Measurements from ENCODE around the gene RORC. TPM values are rescaled to one million over a fixed set of nuclear protein-coding genes. Genes with fewer than 3 reads are reported as not detected.
"Not testable (repeated sequence)": the region's sequence is repeated elsewhere in the genome, so short reads cannot be mapped to it uniquely, and the experiment has no call there.

Gene RORC
- under 1 TPM in 1 of 6 donors, not detected in 5; 0.08 TPM for polyA plus RNA-seq (ENCODE audit: low read depth in 6 of 6)

- no peak within 1 kb of the TSS for H3K4me3 Mint-ChIP-seq
- ATAC-seq (ENCODE audit: low read depth in 2 of 2) (no peak), DNase-seq (no peak)
- peak within 1 kb of the TSS in 3 of 6 donors; percentile 9 to 27 (median 26) for H3K27ac Mint-ChIP-seq
- no peaks in the 10 kb centered on the region for H3K9me3 Mint-ChIP-seq
- no peaks in the 10 kb centered on the region for H3K36me3 Mint-ChIP-seq
- H3K27me3 Mint-ChIP-seq = peaks cover 8 to 39% (median 23%) of the 10 kb centered on the region in 3 donors
- H3K4me1 Mint-ChIP-seq = peaks cover 22 to 30% (median 23%) of the 10 kb centered on the region in 3 donors
These were observed at the start of gene RORC for GRCh38 chr1:151831605-151832004. Gene RORC, minus strand, starts transcription at chr1:151831802. Its CDS starts 38 bp downstream, at chr1:151831764.

- ATAC-seq (ENCODE audit: low read depth in 2 of 2) (no peak), DNase-seq (no peak)
- H3K36me3 Mint-ChIP-seq = peaks cover 0 to 16% of the 10 kb centered on the region in 2 donors
- H3K27ac Mint-ChIP-seq = peak overlapping the region in 1 of 6 donors; percentile 7
- no peaks in the 10 kb centered on the region for H3K27me3 Mint-ChIP-seq
- H3K4me3 Mint-ChIP-seq = no peak overlapping the region
- peaks cover 0 to 4% (median 0%) of the 10 kb centered on the region in 3 donors for H3K4me1 Mint-ChIP-seq
- H3K9me3 Mint-ChIP-seq = no peaks in the 10 kb centered on the region
These were observed 44.0 kb upstream of the RORC start for GRCh38 chr1:151875419-151876097.

- not testable (repeated sequence) for H3K27ac Mint-ChIP-seq; H3K9me3 Mint-ChIP-seq; ATAC-seq (ENCODE audit: low read depth in 2 of 2); H3K4me3 Mint-ChIP-seq; DNase-seq; H3K4me1 Mint-ChIP-seq
- H3K36me3 Mint-ChIP-seq = peaks cover 0 to 16% of the 10 kb centered on the region in 2 donors
- peaks cover 6 to 14% (median 8%) of the 10 kb centered on the region in 3 donors for H3K27me3 Mint-ChIP-seq
These were observed 41.2 kb upstream of the RORC start for GRCh38 chr1:151872776-151873175.

DNA sequence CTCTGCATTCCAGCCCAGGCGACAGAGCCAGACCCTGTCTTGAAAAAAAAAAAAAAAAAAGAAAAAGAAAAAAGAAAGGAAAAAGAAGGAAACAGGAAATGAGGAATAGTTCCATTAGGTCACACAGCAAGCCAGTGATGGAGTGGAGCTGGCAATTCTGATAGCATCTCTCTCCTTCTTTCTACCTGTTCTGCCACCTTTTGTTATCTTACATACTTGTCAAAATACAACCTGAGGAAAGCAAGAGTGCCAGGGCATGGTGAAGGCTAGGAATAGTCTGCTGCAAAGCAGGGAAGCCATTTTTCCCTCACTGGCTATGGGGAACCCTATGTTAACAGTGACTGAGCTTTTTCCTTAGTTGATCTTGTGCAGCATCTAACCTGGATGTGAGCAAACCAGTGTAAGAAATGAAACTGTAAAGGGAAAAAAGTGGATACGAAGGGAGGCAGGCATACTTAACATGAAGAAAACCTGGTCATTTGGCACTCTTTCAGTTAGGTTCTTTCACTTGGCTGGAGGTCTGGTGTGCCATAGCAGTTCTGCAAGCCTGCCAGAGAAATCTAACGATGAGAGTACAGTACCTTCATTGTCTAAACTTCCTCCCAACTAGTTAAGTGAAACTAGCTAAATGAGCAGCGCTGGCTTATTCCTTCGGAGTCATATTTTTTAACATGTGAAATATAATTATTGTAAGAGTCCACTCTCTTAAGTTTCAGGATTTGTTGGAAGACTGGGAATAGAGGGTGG, 39.9 kb upstream of the RORC start:
- no peak overlapping the region for H3K27ac Mint-ChIP-seq
- no peak overlapping the region for H3K4me3 Mint-ChIP-seq
- no peak for ATAC-seq (ENCODE audit: low read depth in 2 of 2)

GRCh38 chr1:151868486-151868885, 36.9 kb upstream of the RORC start:
- H3K9me3 Mint-ChIP-seq = no peaks in the 10 kb centered on the region
- no peak overlapping the region for H3K4me3 Mint-ChIP-seq
- peaks cover 20 to 22% (median 21%) of the 10 kb centered on the region in 3 donors for H3K27me3 Mint-ChIP-seq
- no peak for DNase-seq
- H3K27ac Mint-ChIP-seq = no peak overlapping the region
- no peak for ATAC-seq (ENCODE audit: low read depth in 2 of 2)
- H3K4me1 Mint-ChIP-seq = peaks cover 0 to 4% (median 3%) of the 10 kb centered on the region in 3 donors
- H3K36me3 Mint-ChIP-seq = peaks cover 0 to 6% of the 10 kb centered on the region in 2 donors

More for the DNA sequence above, 39.9 kb upstream of the RORC start:
- Mint-ChIP-seq H3K36me3 (peaks cover 0 to 16% of the 10 kb centered on the region in 2 donors), H3K4me1 (peaks cover 0 to 4% (median 3%) of the 10 kb centered on the region in 3 donors), H3K27me3 (peaks cover 12 to 14% (median 14%) of the 10 kb centered on the region in 3 donors), H3K9me3 (no peaks in the 10 kb centered on the region)
- no peak for DNase-seq

DNA sequence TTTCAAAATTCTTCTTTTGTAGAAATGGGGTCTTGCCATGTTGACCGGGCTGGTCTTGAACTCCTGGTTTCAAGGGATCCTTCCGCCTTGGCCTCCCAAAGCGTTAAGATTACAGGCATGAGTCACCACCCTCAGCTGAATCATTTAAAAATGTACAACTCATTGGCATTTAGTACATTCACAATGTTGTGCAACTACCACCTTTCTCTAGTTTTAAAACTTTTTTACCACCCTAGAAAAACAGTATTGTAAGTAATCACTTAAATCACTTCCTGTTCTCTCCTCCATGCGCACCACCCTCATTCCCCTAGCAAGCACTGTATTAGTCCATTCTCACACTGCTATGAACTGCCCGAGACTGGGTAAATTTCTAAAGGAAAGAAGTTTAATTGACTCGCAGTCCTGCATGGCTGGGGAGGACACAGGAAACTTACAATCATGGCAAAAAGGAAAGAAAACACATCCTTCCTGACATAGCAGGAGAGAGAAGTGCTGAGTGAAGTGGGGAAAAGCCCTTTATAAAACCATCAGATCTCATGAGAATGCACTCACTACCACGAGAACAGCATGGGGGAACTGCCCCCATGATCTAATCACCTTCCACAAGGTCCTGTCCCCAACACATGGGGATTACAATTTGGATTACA, 36.3 kb upstream of the RORC start:
- peaks cover 0 to 3% (median under 1%) of the 10 kb centered on the region in 3 donors for H3K4me1 Mint-ChIP-seq
- ATAC-seq (ENCODE audit: low read depth in 2 of 2) = no peak
- H3K27ac Mint-ChIP-seq = no peak overlapping the region

GRCh38 chr1:151867321-151867720, 35.7 kb upstream of the RORC start:
- peaks cover 21 to 31% (median 25%) of the 10 kb centered on the region in 3 donors for H3K27me3 Mint-ChIP-seq
- no peak overlapping the region for H3K4me3 Mint-ChIP-seq
- no peak overlapping the region for H3K27ac Mint-ChIP-seq

More for the DNA sequence above, 36.3 kb upstream of the RORC start:
- Mint-ChIP-seq H3K4me3 (no peak overlapping the region), H3K27me3 (peaks cover 20 to 25% (median 21%) of the 10 kb centered on the region in 3 donors), H3K9me3 (no peaks in the 10 kb centered on the region), H3K36me3 (no peaks in the 10 kb centered on the region)
- DNase-seq = no peak

DNA sequence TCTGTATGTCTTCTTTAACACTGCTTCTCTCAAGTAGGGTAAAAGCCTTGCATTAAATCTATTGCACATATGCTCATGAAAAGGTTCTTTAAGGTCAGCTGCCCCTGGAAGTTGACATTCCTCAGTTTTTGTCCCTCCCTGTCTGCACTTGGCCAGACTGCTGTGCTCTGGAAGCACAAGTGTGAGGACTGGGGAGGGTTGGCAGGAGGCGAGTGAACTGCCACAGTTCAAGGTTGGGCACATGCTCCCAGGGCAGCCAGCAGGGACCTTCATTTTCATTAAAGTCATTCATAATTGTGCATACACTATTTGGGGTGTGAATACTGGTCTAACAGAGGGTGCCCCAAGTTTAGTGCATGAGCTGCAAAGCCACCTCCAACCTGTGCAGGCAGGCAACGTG, 32.8 kb upstream of the RORC start:
- Mint-ChIP-seq H3K36me3 (no peaks in the 10 kb centered on the region), H3K27me3 (peaks cover 13 to 31% (median 23%) of the 10 kb centered on the region in 3 donors), H3K9me3 (no peaks in the 10 kb centered on the region), H3K27ac (no peak overlapping the region), H3K4me1 (peaks cover 6 to 19% (median 11%) of the 10 kb centered on the region in 3 donors), H3K4me3 (no peak overlapping the region)
- DNase-seq (no peak), ATAC-seq (ENCODE audit: low read depth in 2 of 2) (no peak)

More at GRCh38 chr1:151867321-151867720, 35.7 kb upstream of the RORC start:
- Mint-ChIP-seq H3K36me3 (no peaks in the 10 kb centered on the region), H3K4me1 (peaks cover 0 to 3% (median 0%) of the 10 kb centered on the region in 3 donors), H3K9me3 (no peaks in the 10 kb centered on the region)
- ATAC-seq (ENCODE audit: low read depth in 2 of 2) = no peak
- no peak for DNase-seq

- peaks cover 6 to 20% (median 12%) of the 10 kb centered on the region in 3 donors for H3K4me1 Mint-ChIP-seq
- ATAC-seq (ENCODE audit: low read depth in 2 of 2) = no peak
These were observed 31.0 kb upstream of the RORC start for GRCh38 chr1:151862604-151863003.

GRCh38 chr1:151860504-151861187, 29.0 kb upstream of the RORC start:
- H3K4me1 Mint-ChIP-seq = peaks cover 6 to 18% (median 12%) of the 10 kb centered on the region in 3 donors
- ATAC-seq (ENCODE audit: low read depth in 2 of 2) = no peak
- H3K27ac Mint-ChIP-seq = peak overlapping the region in 5 of 6 donors; percentile 6 to 75 (median 54)

More at GRCh38 chr1:151862604-151863003, 31.0 kb upstream of the RORC start:
- H3K4me3 Mint-ChIP-seq = no peak overlapping the region
- H3K27me3 Mint-ChIP-seq = peaks cover 7 to 23% (median 19%) of the 10 kb centered on the region in 3 donors
- H3K36me3 Mint-ChIP-seq = no peaks in the 10 kb centered on the region
- no peak for DNase-seq
- no peaks in the 10 kb centered on the region for H3K9me3 Mint-ChIP-seq
- H3K27ac Mint-ChIP-seq = no peak overlapping the region

DNA sequence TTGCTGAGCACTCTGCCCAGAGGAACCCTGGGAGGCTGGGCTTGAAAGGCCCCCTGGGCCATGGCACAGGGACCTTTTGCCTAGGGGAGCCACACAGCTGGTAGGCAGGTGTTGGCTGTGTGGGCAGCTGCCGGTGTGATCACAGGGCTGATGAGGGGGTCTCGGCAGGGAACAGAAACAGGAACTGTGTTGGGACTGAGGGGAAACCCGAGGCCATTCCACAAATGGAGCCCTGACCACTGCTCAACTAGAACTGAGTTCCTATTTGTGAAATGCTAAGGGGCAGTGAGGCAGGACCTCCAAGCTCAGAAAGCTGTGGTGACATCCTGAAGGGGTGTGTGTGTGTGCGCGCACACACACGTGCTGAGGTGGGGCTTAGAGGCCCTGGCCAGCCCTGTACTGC, 28.3 kb upstream of the RORC start:
- DNase-seq (peak; percentile 14), ATAC-seq (ENCODE audit: low read depth in 2 of 2) (peak; percentile 81 to 83)
- Mint-ChIP-seq H3K36me3 (no peaks in the 10 kb centered on the region), H3K27ac (peak overlapping the region in 5 of 6 donors; percentile 2 to 88 (median 54)), H3K9me3 (no peaks in the 10 kb centered on the region), H3K4me3 (peak overlapping the region in 1 of 8 donors; percentile 51), H3K27me3 (peaks cover 0 to 14% (median 9%) of the 10 kb centered on the region in 3 donors), H3K4me1 (peaks cover 6 to 18% (median 12%) of the 10 kb centered on the region in 3 donors)

More at GRCh38 chr1:151860504-151861187, 29.0 kb upstream of the RORC start:
- DNase-seq = no peak
- no peaks in the 10 kb centered on the region for H3K9me3 Mint-ChIP-seq
- H3K27me3 Mint-ChIP-seq = peaks cover 6 to 22% (median 17%) of the 10 kb centered on the region in 3 donors
- H3K36me3 Mint-ChIP-seq = no peaks in the 10 kb centered on the region
- H3K4me3 Mint-ChIP-seq = no peak overlapping the region

DNA sequence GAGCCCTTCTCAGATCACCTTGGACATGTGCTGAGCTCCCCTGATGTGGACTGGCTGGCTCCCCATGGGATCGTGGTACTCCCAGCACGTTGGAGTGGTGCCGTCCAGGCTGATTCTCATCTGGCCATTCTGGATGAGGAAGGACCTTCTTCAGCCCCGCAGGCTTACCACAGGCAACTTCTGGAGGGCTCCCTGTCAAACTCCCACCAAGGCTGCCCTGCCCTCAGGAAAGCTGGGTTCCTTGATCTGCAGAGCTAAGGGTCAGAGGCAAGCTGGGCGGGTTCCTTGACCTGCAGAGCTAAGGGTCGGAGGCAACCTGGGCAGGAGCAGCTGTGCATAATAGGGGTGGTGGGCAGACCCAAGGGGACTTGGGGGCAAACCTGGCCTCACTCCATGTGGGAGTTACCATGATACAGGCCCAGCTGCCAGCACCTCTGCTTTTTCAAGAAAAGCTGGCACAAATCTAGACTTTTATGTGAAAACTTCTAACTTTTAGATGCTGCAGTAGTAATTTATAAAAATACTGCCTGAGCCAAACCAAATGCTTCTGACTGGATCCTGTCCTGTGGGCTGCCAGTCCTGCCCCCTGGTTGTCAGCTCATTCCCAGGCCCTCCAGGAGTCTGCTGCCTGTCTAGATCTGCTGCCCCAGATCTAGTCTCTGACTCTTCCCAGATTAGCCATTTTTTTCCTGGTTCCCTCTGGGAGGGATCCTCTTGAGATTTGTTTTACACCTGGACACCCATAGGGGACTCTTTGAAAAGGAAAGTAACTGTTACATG, 27.5 kb upstream of the RORC start:
- Mint-ChIP-seq H3K9me3 (no peaks in the 10 kb centered on the region), H3K27ac (peak overlapping the region in 2 of 6 donors; percentile 54 to 83), H3K4me3 (peak overlapping the region in 1 of 8 donors; percentile 20)

More for the DNA sequence above, 27.5 kb upstream of the RORC start:
- Mint-ChIP-seq H3K36me3 (no peaks in the 10 kb centered on the region), H3K4me1 (peaks cover 6 to 18% (median 12%) of the 10 kb centered on the region in 3 donors), H3K27me3 (peaks cover 0 to 14% (median 8%) of the 10 kb centered on the region in 3 donors)
- no peak for DNase-seq
- no peak for ATAC-seq (ENCODE audit: low read depth in 2 of 2)
